ENCODE data around the gene PLOD1.
"Not testable (repeated sequence)": the region's sequence is repeated elsewhere in the genome, so short reads cannot be mapped to it uniquely, and the experiment has no call there.

Gene PLOD1

GRCh38 chr1:11934302-11935056 is at the start of gene PLOD1:
Gene PLOD1, plus strand, starts transcription at chr1:11934717. Its CDS starts 63 bp downstream, at chr1:11934780.
- peak; percentile 93 for DNase-seq

GRCh38 chr1:11885916-11886315 is 48.6 kb upstream of the PLOD1 start:
- DNase-seq, result no peak

DNA sequence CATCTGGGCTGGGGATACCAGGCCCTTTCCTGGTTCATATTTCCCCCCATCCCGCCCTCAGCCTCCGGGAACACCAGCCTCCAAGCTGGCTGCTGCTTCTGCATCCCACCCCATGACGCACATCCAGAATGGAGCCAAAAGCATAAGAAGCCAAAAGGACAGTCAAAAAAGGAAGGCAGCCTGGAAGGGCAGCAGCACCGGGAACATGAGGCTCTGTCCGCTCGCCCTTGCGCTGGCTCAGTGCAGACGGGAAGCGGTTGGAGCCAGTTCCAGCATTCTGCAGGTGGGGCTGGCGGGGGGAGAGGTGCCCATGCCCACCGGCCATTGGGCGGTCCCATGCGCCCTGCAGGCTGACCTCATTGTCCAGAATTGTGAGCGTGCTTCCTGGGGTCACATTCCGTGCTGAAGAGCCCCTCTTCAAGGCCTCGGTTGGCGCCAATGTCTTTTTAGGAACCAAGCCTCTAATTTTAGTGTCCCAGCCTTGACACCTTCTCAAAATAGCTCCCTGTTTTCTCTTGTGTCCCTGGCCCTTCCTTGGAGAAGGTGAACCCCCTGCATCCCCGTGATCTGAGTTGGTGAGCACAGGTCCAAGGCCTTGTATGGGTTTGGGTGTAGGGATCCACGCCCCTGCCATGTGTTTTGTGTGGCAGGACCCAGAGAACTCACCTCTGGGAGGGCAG is 47.4 kb upstream of the PLOD1 start:
- no peak for DNase-seq

DNA sequence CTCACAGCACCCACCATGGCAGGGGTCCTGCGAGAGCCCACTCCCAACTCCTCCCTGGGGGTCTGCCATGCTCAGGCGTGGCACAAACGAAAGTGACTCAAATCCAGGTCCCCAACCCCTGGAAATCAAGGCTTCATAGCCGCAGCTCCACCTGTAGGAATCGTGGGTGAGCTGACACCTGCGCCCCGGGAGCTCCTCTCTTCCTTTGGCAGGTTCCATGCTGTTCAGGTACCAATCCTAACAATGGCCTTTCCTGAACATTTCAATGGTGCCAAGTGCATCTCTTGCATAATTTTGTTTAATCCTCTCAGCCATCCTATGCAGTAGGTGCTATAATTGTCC is 46.9 kb upstream of the PLOD1 start:
- no peak for DNase-seq

DNA sequence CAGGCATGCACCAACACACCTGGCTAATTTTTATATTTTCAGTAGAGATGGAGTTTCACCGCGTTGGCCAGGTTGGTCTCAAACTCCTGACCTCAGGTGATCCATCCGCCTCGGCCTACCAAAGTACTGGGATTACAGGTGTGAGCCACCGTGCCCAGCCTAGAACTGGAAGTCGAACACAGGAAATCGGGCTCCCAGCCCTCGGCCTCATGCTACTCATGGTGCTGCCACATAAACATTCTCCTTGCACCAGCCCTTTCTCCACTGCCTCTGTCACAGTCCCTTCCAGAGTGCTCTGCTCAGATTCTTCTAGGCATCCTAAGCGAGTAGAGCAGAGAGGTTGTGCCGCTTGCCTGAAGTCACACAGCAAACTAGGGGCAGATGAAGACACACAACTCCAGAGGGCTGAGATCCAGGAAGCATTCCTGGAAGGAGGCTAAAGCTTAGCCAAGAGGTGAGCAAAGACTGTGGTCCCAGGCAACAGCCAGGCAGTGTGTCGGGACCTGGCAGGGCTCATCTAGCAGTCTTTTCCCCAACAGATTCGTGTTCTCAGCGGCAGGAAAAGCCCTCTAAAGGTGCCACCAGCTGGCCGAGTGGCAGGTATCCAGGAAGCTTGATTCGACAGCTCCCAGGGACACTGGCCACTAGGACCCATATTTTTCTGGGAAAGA is 46.2 kb upstream of the PLOD1 start:
- DNase-seq, result no peak

DNA sequence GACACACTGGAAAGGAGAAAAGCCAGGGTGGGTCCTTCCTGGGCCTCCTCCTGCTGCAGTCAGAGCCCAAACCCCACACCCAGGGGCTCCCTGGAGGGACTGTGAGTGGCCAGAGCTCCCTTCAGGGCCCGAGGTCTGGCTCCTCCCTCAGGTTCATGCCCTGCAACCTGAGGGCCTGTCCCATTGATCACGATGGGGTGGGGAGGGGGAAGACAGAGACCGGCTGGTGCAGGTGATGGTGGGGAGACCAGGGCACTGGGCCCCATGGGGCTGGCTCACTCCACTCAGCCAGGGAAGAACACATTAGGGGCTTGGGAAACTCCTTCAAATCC is 45.7 kb upstream of the PLOD1 start:
- DNase-seq, result no peak

DNA sequence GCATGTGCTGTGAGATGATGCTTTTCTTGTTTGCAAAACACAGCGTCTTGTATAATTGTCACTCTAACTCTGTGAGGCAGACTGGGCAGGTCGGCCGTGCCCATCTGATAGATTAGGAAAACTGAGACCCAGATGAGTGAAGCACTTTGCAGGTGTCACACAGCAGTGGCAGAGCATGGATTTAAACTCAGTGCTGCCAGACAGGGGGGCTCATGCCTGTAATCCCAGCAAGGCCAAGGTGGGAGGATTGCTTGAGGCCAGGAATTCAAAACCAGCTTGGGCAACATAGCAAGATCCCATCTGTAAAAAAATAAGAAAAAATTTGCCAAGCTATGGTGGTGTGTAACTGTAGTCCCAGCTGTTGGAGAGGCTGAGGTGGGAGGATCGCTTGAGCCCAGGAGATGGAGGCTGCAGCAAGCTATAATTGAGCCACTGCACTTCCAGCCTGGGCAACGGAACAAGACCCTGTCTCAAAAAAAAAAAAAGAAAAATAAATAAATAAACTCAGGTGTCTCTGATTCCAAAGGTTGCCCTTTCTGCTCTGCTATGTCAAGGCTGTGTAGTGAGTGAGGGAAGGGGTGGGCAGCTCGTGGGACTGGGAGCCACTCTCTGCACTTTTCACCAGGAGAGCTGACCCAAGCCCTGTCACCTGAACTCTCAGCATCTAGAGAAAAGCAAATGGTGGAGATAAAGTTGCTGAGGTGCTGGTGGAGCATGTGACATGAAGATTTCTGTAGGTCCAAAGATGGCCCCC is 42.9 kb upstream of the PLOD1 start:
- no peak for DNase-seq

GRCh38 chr1:11893907-11894251 is 40.6 kb upstream of the PLOD1 start:
- peak; percentile 77 for DNase-seq

GRCh38 chr1:11894501-11894900 is 40.0 kb upstream of the PLOD1 start:
- DNase-seq, result not testable (repeated sequence)

- no peak for DNase-seq
These were observed 36.3 kb upstream of the PLOD1 start for GRCh38 chr1:11898086-11898785.

DNA sequence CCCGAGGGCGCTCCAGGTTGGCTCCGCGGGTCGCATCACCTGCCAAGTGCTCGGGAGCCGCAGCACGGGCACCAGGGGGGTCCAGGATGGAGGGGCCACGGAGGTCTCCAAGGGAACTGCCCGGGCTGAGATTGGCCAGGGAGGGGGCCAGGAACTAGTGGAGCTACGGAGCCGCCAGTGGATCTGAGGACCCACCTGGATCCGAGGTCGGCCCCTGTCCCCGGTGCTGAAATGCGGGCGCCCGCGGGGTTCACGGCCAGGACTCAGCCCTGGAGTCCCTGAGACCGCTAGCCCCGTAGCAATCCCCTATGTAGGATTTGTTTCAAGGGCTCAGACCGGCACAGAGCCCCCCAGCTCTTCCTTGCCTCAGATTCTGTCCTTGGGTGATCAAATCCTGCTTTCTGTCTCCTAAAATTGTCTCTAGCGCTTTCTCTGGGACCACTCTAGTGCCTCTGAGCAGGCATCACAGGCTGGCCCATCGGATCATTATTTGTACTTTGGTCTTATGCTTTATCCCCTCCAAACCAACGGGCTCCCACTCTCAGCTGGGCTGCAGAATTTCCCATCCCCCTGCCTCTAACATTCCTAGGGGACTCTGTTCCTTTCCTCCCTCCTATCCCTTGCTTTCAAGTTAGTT is 35.6 kb upstream of the PLOD1 start:
- DNase-seq, result no peak

- DNase-seq, result not testable (repeated sequence)
These were observed 33.1 kb upstream of the PLOD1 start for GRCh38 chr1:11901446-11901845.

- DNase-seq, result no peak
These were observed 31.3 kb upstream of the PLOD1 start for GRCh38 chr1:11903210-11903609.

DNA sequence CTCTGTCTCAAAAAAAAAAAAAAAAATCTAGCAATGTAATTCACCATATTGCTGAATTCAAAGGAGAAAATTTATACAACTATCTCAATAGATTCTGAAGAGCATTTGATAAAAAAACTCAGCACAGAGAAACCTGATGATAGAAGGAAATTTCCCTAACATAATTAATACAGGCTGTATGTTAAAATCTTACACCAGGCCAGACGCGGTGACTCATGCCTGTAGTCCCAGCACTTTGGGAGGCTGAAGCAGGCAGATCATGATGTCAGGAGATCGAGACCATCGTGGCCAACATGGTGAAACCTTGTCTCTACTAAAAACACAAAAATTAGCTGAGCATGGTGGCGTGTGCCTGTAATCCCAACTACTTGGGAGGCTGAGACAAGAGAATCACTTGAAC is 30.4 kb upstream of the PLOD1 start:
- not testable (repeated sequence) for DNase-seq

DNA sequence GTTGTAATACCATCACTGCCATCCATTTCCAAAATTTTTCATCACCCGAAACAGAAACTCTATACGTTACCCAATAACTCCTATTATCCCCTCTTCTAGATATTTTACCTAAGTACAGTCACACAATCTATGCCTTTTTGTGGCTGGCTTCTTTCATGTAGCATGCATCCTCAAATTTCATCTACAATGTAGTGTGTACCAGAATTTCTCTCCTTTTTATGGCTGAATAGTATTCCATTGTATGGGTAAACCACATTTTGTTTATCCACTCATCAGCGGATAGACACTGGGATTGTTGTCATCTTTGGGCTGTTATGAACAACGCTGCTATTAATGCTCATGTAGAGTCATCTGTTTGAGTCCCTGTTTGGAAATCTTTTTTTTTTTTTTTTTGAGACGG is 29.5 kb upstream of the PLOD1 start:
- no peak for DNase-seq

DNA sequence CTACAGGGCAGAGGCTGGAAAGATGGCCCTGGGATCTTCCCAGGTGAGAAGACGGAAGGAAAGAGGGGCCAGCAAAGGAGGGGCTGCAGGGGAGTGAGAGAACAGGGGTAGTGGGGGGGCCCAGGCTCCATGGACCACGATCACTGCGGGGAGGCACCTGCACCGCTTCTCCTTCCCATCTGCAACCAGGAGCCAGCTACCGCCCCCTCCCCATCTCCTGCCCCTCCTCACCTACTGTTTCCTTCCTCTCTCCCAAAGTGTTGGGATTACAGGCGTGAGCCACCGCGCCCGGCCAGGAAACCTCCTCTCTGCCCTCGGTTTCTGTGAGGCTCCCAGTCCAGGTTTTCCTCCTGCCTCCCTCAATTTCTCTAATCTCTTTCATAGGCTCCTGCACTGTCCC is 27.6 kb upstream of the PLOD1 start:
- no peak for DNase-seq

- peak; percentile 96 for DNase-seq
These were observed 27.0 kb upstream of the PLOD1 start for GRCh38 chr1:11907275-11908094.

- DNase-seq, result peak; percentile 97
These were observed 26.3 kb upstream of the PLOD1 start for GRCh38 chr1:11908095-11908675.

GRCh38 chr1:11910914-11911228 is 23.6 kb upstream of the PLOD1 start:
- not testable (repeated sequence) for DNase-seq

- DNase-seq, result no peak
These were observed 22.5 kb upstream of the PLOD1 start for GRCh38 chr1:11912000-11912399.

GRCh38 chr1:11912482-11913216 is 21.9 kb upstream of the PLOD1 start:
- DNase-seq, result not testable (repeated sequence)

Data from activated CD4-positive, alpha-beta T cell treated with anti-CD3 and anti-CD28 coated beads, Interleukin-10, Interleukin-2, amounts not matched to agents 100 ng/mL and 50 ng/mL, durations not matched to agents 16 hours and 8 hours (primary cell).